Caco-2 (cell line): ENCODE results near the gene LARGE2. TPM values are rescaled to one million over a fixed set of nuclear protein-coding genes. Genes with fewer than 3 reads are reported as not detected.

Source experiments
- BruUV-seq: library from RNA; stranded (reverse); fragments of 400-500 nt; replicated peaks from 2 replicates; lab custom pipeline; 2021; lab: Mats Ljungman, UMichigan
- CTCF ChIA-PET: fragments of 300-600 bp; sonication (Branson Sonifier 250); formaldehyde crosslinking; loops from one replicate; lab custom pipeline; 2022; ENCODE audit warnings: antibody characterized with exemption; lab: Charles Lee
- POLR2A ChIA-PET: fragments of 300-600 bp; sonication (Branson Sonifier 250); formaldehyde crosslinking; loops from one replicate; lab custom pipeline; 2022; ENCODE audit warnings: antibody characterized with exemption; lab: Charles Lee
- DNase-seq, 2 experiments: peaks; one replicate each; pipeline versions ENCODE4 v3.0.0 to v3.0.0-alpha.2; 2020 to 2022
- H3K27me3 ChIP-seq: replicated peaks from 2 replicates; pipeline ENCODE4 v1.6.0; 2011; ENCODE audit warnings: low read length; ENCODE audit not compliant: control insufficient read depth, insufficient read depth
- H3K36me3 ChIP-seq: 2 replicates; pipeline ENCODE4 v1.5.1; 2011; ENCODE audit warnings: low read length; ENCODE audit not compliant: control insufficient read depth, insufficient read depth
- H3K4me1 ChIP-seq: fragments of 250-450 bp; sonication (Bioruptor Pico); 2 replicates; pipeline ENCODE4 v1.5.1; 2020; ENCODE audit warnings: mild to moderate bottlenecking
- H3K4me3 ChIP-seq: 2 replicates; pipeline ENCODE4 v1.5.1; 2011; ENCODE audit warnings: low read depth, mild to moderate bottlenecking, control low read depth, low read length
- H3K9me3 ChIP-seq: fragments of 250-450 bp; sonication (Bioruptor Pico); 2 replicates; pipeline ENCODE4 v1.5.1; 2020; ENCODE audit warnings: mild to moderate bottlenecking, moderate library complexity
- H3K27ac Mint-ChIP-seq: one replicate; pipeline ENCODE4 v1.8.0; 2022; ENCODE audit warnings: mixed read lengths; ENCODE audit not compliant: unreplicated experiment
- H3K27me3 Mint-ChIP-seq: one replicate; pipeline ENCODE4 v1.8.0; 2022; ENCODE audit warnings: mixed read lengths; ENCODE audit not compliant: insufficient read depth, unreplicated experiment
- H3K36me3 Mint-ChIP-seq: one replicate; pipeline ENCODE4 v1.8.0; 2022; ENCODE audit warnings: mild to moderate bottlenecking, mixed read lengths; ENCODE audit not compliant: insufficient read depth, unreplicated experiment
- H3K4me1 Mint-ChIP-seq: one replicate; pipeline ENCODE4 v1.8.0; 2022; ENCODE audit warnings: low read depth, mixed read lengths; ENCODE audit not compliant: unreplicated experiment
- H3K4me3 Mint-ChIP-seq: one replicate; pipeline ENCODE4 v1.8.0; 2022; ENCODE audit warnings: mild to moderate bottlenecking, moderate library complexity, mixed read lengths; ENCODE audit not compliant: unreplicated experiment
- H3K9me3 Mint-ChIP-seq: one replicate; pipeline ENCODE4 v1.8.0; 2022; ENCODE audit warnings: mixed read lengths; ENCODE audit not compliant: unreplicated experiment
- intact Hi-C: fragments of 100-400 bp; cut with micrococcal nuclease; formaldehyde crosslinking; loops from one replicate; pipeline ENCODE4 v1.10.0; 2022; ENCODE audit not compliant: unreplicated experiment
- total RNA-seq: library from RNA; stranded (reverse); gene quantifications from 2 replicates; pipeline ENCODE4 v1.2.3, GENCODE V29; 2022
- TF ChIP-seq, protein P1 (sequence below), 2 experiments: fragments of 200-600 bp in 1 of 2; IDR thresholded peaks; 1 replicate in 1 of 2; 2 replicates in 1 of 2; pipeline versions ENCODE4 v1.5.1 to v1.8.0; 2011 to 2022; ENCODE audit warnings: antibody characterized with exemption in 1 of 2, control low read depth in 1 of 2, inconsistent platforms in 1 of 2, low read depth in 1 of 2, low read length in 1 of 2, mild to moderate bottlenecking in 1 of 2, moderate library complexity in 1 of 2; ENCODE audit not compliant: insufficient read depth in 1 of 2, severe bottlenecking in 1 of 2, unreplicated experiment in 1 of 2

LARGE2 gene
- total RNA-seq, 1 experiment from 2014 or later: 67.4 TPM

GRCh38 chr11:45931739-45932138 is 9.3 kb downstream of the LARGE2 start:
- H3K9me3 ChIP-seq: no peaks in the 10 kb centered on the region
- no peak overlapping the region for H3K4me3 Mint-ChIP-seq
- no peak overlapping the region for H3K27ac Mint-ChIP-seq
- no TSS peak for BruUV-seq
- ChIA-PET CTCF (no interaction called here), POLR2A (no interaction called here)
- H3K36me3 Mint-ChIP-seq: peaks cover 44% of the 10 kb centered on the region
- TF ChIP-seq, protein P1, sequence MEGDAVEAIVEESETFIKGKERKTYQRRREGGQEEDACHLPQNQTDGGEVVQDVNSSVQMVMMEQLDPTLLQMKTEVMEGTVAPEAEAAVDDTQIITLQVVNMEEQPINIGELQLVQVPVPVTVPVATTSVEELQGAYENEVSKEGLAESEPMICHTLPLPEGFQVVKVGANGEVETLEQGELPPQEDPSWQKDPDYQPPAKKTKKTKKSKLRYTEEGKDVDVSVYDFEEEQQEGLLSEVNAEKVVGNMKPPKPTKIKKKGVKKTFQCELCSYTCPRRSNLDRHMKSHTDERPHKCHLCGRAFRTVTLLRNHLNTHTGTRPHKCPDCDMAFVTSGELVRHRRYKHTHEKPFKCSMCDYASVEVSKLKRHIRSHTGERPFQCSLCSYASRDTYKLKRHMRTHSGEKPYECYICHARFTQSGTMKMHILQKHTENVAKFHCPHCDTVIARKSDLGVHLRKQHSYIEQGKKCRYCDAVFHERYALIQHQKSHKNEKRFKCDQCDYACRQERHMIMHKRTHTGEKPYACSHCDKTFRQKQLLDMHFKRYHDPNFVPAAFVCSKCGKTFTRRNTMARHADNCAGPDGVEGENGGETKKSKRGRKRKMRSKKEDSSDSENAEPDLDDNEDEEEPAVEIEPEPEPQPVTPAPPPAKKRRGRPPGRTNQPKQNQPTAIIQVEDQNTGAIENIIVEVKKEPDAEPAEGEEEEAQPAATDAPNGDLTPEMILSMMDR (IDR thresholded peaks at IDR 0.05; ENCODE audit: insufficient read depth in 1 of 2, low read depth in 1 of 2, low read length in 1 of 2, severe bottlenecking in 1 of 2, unreplicated experiment in 1 of 2): no peak
- H3K36me3 ChIP-seq: peaks cover 1% of the 10 kb centered on the region; the same call in 1 of the 2 replicates
- no peaks in the 10 kb centered on the region for H3K27me3 ChIP-seq
- H3K27me3 Mint-ChIP-seq: no peaks in the 10 kb centered on the region
- H3K4me3 ChIP-seq: no peak overlapping the region
- no peaks in the 10 kb centered on the region for H3K9me3 Mint-ChIP-seq
- intact Hi-C loops: no loop called here
- DNase-seq: no peak
- H3K4me1 ChIP-seq: 0 out of 2 replicates have a peak, but pooled peaks cover 4% of the 10 kb centered on the region
- H3K4me1 Mint-ChIP-seq: no peaks in the 10 kb centered on the region

DNA sequence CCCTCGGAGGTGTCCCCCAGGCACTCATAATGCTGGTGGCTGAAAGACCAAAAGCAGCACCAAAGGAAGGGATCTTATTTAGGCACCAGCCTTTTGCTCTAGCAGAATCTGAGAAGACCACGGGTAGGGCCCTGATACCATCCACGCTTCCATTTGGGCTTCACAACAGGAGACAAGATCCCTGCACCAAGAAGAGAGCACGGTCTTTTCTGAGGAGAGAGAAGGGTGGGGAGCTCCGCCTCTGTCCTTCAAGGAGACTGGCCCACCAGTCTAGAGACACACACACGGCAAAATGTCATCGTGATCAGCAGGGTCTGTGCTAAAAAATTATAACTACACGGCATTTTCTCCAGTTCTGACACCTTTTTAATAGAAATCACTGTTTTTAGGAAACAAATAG is 9.8 kb downstream of the LARGE2 start:
- no peaks in the 10 kb centered on the region for H3K9me3 ChIP-seq
- H3K4me1 ChIP-seq: 0 out of 2 replicates have a peak, but pooled peaks cover 4% of the 10 kb centered on the region
- TF ChIP-seq, protein P1 (IDR thresholded peaks at IDR 0.05; ENCODE audit: insufficient read depth in 1 of 2, low read depth in 1 of 2, low read length in 1 of 2, severe bottlenecking in 1 of 2, unreplicated experiment in 1 of 2): no peak
- BruUV-seq: no TSS peak
- H3K4me3 Mint-ChIP-seq: no peak overlapping the region
- ChIA-PET CTCF (no interaction called here), POLR2A (interaction anchor here (0.7 kb wide), 1 partner anchor 85 kb away, joined by 8 read pairs; no protein-coding TSS in a partner anchor)
- no peak for DNase-seq
- no peaks in the 10 kb centered on the region for H3K9me3 Mint-ChIP-seq
- H3K36me3 ChIP-seq: peaks cover 1% of the 10 kb centered on the region; the same call in 1 of the 2 replicates
- H3K27me3 ChIP-seq: no peaks in the 10 kb centered on the region
- no peak overlapping the region for H3K27ac Mint-ChIP-seq
- no peak overlapping the region for H3K4me3 ChIP-seq
- intact Hi-C loops: no loop called here
- H3K27me3 Mint-ChIP-seq: no peaks in the 10 kb centered on the region
- peaks cover 40% of the 10 kb centered on the region for H3K36me3 Mint-ChIP-seq
- no peaks in the 10 kb centered on the region for H3K4me1 Mint-ChIP-seq

DNA sequence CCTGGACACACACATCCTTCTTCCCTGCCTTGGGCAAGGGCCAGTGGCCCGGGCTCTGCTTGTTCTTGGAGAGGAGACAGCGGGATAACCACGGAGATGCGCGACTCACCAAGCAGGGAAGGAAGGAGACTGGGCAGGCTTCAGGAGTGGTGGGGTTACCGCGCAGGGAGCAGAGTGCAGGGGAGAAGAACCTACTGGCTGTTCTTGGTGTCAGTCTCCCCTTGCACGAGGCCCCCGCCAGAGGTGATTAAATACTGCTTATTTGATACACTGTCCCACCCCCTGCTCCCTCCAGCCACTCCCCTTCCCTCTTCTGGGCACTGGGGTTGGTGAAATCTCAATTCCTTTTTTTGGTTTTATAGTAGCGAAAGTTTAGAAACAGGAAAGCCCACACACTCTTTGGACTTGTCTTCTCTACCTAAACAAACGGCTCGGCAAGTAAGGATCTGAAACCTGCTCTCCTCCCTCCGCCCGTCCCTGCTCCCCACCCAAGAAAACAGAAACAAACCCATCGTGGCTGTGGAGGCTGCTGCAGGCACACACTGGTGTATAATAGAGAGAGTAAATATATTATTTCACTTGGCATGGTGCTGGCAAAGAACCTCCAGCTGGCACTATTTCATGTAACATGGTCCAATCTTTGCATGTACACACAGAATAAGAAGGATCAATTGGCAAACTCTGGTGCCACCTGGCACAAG is 10.8 kb downstream of the LARGE2 start:
- TF ChIP-seq, protein P1 (IDR thresholded peaks at IDR 0.05; ENCODE audit: insufficient read depth in 1 of 2, low read depth in 1 of 2, low read length in 1 of 2, severe bottlenecking in 1 of 2, unreplicated experiment in 1 of 2): no peak
- Histone ChIP-seq H3K4me1 (0 out of 2 replicates have a peak, but pooled peaks cover 4% of the 10 kb centered on the region), H3K4me3 (no peak overlapping the region), H3K27me3 (no peaks in the 10 kb centered on the region), H3K36me3 (peaks cover 1% of the 10 kb centered on the region; the same call in 1 of the 2 replicates), H3K9me3 (no peaks in the 10 kb centered on the region)
- H3K4me3 Mint-ChIP-seq: no peak overlapping the region
- intact Hi-C loops: no loop called here
- H3K9me3 Mint-ChIP-seq: no peaks in the 10 kb centered on the region
- H3K27me3 Mint-ChIP-seq: no peaks in the 10 kb centered on the region
- no peaks in the 10 kb centered on the region for H3K4me1 Mint-ChIP-seq
- no peak for DNase-seq
- H3K27ac Mint-ChIP-seq: no peak overlapping the region
- BruUV-seq: no TSS peak
- H3K36me3 Mint-ChIP-seq: peaks cover 31% of the 10 kb centered on the region
- POLR2A ChIA-PET: no interaction called here
- CTCF ChIA-PET: no interaction called here
